UCSD-AML1 (cell line): ENCODE data around the gene ZYX.
A peak's percentile ranks its signal among the peaks of the same experiment; 100 is the strongest.

Experiments
- DNase-seq: peaks from one replicate; lab custom pipeline; 2025; ENCODE audit not compliant: unreplicated experiment; lab: John Stamatoyannopoulos, UW

Gene ZYX

DNA sequence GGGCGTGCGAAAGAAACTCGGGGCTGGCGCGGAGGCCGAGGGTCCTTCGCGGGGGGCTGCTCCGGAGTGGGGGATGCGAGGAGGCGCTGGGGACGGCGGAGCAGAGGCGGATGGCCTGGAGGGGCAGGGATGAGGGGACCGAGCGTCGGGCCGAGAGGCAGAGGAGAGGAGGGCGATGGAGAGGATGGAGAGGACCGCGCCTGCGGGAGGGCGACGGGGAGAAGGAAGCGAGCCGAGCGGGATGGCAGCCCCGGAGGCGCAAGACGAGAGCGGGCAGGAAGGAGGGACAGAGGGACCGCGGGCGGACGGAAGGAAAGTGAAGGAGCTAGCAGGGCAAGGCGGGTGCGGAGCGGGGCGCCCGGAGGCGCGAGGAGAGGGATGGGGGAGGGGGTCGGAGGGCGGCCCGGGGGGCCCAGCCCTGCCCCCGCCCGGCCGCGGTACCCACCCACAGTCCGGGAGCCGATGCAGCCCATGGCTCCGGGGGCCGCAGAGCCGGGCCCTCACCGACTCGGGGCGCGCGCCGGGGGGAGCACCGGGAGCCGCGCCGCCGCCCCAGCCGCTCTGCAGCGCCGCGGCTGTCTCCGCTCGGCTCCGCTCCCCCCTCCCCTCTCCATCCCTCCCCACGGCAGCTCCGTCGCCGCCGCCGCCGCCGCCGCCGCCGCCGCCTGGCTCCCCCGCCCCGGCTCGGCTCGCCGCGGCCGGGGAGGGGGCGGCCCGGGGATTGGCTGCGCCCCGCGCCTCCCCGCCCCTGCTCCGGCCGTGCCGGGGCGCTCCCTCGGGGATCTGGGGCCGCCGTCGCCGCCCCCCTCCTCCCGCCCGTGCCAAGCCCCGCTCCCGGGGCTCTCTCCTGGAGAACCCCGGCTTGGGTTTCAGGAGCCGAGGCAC lies 18.8 kb upstream of the ZYX start, which contains the start of gene FAM131B:
FAM131B (minus strand) TSS at position 583 of the 885 bp plus-strand sequence; CDS start at position 473, 110 bp downstream.
- DNase-seq: no peak

DNA sequence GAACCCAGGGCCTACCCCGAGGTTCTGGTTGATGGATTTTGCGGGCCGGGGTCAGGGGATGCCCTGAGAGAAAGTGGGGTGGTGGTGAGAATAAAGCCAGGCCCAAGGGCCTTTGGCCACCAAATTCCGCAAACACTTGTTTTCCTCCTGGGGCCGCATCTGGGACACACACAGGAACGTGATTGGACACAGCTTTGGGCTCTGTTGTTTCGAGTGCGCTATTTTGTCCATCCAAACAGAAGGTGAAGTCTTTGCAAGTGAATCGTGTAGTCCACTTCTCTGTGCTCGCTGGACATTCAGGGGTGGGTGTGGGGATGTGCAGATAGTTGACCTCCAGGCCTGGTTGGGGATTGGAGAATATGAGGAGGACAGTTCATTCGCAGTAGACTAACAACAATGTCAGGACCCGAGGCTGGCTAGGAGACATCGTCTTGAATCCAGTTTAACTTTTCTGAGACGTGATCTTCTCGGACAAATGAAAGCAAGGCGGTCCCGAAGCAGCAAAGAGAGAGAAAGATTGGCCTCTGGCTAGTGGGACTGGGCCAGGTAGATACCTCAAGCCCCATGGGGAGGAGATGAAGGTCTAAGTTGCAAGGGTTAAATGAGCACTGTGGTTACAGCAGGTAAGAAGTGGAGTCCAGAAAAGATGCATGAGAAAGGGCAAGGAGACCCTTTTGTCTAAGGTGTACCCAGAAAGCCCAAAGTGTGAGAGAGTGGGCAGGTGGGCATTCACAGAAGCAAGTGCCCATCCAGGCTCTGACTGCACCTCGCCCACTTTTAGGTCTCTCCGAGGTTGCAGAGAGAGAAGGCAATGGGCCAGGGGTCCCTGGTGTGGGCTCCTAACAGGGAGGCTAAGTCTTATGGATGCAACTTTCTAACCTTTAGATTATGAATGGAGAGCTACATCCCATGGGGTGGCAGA lies 17.9 kb upstream of the ZYX start:
- DNase-seq: no peak

DNA sequence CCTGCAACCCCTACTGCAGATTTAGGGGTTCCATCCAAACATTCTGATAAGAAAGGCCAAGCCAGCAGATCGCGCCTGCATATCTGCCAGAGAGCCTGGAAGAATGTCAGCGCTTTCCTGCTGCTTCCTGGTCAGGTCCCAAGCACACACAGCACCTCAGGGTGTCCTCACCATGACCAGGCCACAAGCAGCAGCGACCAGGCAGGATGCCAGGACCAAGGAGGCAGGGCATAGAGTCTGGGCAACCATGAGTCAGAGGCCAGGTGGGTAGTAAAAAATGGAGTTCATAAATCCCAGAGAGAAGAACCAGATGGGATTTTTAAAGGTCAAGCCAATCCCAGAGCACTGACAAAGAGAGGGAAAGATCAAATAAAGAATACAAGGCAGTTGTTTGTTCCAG lies 13.2 kb upstream of the ZYX start:
- DNase-seq: no peak

DNA sequence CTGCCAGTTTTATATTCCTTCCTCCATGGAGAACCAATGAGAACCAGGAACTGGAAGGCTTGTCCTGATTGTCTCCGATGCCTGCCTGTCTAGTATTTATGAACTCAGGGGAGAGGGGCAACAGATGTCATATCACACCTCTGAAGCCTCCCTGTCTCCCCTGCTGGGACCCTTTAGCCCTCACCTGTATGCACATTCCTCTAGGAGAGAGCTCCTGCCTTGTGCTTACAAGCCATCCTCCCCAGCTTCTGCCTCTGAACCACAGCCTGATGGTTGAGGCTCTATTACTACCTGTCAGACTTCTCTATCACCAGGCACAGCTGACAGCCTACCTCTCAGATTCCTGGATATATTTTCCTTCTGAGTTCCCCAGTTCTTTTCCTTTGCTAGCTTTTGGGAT lies 12.8 kb upstream of the ZYX start:
- no peak for DNase-seq

DNA sequence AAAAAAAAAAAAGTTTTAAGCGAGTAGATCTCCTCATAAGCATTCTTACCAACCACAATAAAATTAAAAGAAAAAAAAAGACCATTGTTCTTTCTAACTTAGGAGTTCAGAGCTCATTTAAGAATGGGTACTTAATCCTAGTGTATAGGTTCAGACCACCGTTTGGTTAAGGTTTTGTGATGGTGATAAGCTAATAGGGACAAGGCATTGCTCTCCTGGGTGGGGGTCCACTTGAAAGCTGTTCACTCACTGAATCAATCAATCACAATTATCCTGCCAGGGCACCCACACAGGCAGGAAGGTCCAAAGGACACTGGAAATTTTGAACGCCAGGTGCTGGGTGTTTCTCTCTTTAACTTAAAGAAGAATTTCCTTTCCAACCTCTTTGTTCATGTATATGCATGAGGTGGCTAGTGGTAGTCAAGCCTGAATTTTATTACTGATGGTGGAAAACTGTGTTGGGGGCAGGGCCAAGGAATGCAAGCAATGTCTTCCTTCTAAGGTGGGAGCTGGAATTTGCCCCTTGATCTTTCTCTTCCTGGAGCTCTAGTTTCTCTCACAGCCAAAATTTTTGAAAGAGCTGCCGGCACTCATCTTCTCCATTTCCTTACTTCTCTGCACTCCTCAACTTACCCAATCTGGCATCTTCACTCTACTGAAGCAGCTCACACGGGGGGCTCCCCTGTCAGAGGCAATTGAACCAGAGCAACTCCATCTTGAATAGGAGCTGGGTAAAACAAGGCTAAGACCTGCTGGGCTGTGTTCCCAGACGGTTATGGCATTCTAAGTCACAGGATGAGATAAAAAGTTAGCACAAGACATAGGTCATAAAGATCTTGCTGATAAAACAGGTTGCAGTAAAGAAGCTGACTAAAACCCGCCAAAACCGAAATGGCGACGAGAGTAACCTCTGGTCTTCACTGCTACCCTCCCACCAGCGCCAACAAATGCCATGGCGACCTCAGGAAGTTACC lies 11.2 kb upstream of the ZYX start:
- no peak for DNase-seq

DNA sequence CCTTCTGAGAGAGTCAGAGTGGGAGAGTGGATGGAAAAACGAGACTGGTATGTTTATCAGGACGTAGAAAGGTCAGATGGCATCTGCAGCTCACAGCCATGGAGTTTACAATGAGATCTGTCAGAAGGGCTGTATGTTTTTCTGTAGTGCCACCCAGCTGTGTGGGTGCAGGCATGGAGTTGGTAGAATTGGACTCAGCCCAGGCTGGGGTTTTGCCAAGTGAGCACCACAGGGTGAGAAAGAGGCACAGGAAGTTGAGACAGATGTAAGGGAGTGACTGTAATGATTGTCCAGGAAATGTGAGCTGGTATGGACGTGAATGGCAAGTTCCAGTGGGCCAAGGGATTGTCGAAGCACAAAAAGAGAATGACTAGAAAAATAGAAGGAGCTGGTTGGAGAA lies 9.1 kb upstream of the ZYX start:
- DNase-seq: no peak

GRCh38 chr7:143373255-143373794 lies 7.8 kb upstream of the ZYX start:
- DNase-seq: no peak

DNA sequence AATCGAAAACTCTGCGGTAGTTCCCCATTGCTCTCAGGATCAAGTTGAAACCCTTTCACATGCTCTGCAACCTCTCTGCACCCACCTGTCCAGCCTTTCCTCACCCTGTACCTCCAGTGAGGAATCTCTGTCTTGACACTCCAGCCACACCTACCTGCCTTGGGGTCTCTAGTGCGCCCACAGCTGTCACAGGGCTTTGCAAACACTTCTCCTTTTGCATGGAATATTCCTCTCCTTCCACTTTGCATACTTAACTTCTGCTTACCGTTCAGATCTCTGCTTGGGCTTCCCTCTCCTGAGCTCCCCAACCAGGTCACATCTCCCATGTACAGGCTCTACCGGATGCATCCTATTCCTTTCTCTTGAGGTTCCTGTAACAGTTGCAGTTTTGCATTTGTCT lies 6.6 kb upstream of the ZYX start:
- DNase-seq: no peak

DNA sequence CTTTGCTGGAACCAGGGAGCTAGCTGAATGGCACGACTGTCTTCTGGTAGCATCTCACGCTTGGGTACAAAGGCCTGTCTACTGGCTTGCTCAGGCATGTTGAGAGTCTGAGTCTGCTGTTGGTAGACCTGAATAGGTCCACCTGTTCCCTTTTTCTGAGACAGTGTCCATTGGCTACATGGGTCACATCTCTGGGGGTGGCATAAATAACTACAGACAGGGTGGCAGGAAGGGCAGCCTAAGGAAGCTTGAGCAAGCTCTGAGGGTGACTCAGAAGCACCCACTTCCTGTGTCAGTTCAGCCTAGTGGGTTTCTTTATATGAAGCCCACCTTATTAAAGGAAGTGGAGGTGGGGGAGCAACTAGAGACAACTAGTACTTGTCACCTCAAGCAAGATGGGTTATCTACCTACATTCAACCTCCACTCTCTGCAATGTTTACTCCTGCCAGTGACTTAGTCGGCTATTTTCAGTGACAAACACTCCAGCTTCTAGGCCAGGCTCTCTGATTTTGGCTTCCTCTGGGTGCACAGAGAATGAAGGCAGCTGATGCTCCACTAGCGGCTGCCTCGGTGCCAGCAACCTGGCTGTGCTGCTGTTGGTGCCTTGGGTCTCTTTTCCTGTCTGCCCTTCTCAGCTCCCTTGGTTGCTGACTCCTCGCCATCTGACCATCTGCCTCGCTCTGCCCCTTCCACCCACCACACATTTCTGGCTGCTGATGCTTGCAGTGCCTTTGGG lies 5.7 kb upstream of the ZYX start:
- DNase-seq: no peak

GRCh38 chr7:143376396-143376795 lies 4.7 kb upstream of the ZYX start:
- peak; percentile 30 for DNase-seq

GRCh38 chr7:143379611-143380259 lies 1.4 kb upstream of the ZYX start:
- no peak for DNase-seq

GRCh38 chr7:143380260-143380645 lies 892 bp upstream of the ZYX start:
- DNase-seq: peak; percentile 82

DNA sequence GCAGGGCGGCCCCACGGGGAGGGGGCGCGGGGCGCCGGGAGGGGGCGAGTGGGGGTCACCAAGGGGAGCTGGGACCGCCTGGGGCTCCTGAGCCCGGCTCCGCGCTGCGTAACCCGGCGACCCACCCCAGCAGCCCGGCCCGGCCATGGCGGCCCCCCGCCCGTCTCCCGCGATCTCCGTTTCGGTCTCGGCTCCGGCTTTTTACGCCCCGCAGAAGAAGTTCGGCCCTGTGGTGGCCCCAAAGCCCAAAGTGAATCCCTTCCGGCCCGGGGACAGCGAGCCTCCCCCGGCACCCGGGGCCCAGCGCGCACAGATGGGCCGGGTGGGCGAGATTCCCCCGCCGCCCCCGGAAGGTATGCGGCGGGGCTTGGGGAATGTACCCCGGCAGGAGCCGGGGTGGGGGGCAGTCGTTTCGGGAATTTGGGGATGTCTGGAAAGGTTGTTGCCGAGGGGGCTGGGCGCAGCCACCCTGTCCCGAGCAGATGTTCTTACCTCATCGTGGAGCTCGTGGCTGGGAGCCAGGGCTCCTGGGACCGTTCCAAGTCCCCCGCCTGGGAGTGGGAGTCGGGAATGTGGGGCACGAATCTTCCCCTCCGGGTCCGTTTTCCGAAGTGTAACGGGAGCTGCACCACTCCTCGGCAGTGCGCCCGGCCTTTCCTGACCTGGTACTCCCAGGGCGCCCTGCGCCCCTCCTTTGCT lies 431 bp downstream of the ZYX start:
- DNase-seq: no peak

DNA sequence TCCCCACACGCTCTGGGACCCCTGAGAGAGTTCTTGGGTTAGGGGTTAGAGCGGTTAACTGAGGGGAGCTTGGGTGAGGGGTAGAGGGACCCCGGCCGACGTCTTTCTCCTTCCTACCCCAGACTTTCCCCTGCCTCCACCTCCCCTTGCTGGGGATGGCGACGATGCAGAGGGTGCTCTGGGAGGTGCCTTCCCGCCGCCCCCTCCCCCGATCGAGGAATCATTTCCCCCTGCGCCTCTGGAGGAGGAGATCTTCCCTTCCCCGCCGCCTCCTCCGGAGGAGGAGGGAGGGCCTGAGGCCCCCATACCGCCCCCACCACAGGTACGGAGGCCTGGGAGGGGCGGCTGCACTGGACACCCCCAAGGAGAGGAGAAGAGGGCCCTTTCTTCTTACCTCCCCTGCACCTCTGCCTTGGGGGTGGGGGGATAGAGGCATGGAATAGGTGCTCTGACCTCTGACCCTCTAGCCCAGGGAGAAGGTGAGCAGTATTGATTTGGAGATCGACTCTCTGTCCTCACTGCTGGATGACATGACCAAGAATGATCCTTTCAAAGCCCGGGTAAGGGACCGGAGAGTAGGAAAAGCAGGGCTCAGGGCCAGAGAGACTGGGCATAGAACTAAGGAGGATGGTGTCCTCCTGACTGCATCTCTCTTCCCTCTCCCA lies 1.1 kb downstream of the ZYX start:
- no peak for DNase-seq

DNA sequence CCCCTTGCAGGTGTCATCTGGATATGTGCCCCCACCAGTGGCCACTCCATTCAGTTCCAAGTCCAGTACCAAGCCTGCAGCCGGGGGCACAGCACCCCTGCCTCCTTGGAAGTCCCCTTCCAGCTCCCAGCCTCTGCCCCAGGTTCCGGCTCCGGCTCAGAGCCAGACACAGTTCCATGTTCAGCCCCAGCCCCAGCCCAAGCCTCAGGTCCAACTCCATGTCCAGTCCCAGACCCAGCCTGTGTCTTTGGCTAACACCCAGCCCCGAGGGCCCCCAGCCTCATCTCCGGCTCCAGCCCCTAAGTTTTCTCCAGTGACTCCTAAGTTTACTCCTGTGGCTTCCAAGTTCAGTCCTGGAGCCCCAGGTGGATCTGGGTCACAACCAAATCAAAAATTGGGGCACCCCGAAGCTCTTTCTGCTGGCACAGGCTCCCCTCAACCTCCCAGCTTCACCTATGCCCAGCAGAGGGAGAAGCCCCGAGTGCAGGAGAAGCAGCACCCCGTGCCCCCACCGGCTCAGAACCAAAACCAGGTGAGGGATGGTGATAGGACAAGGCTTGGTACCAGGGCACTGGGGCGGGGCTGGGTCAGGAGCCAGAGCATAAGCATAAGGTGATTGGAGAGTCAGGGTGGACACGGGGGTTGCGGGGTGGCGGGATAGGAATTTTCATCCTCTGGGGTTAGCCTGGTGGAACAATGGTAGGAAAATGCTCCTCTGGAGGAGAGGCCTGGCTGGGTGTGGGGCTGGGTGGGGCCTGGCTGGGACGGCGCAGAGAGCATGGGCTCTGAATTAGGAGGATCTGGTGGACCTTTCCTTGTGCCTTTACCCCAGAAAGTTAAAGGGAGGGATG lies 1.9 kb downstream of the ZYX start:
- no peak for DNase-seq

GRCh38 chr7:143383642-143383957 lies 2.5 kb downstream of the ZYX start:
- no peak for DNase-seq

DNA sequence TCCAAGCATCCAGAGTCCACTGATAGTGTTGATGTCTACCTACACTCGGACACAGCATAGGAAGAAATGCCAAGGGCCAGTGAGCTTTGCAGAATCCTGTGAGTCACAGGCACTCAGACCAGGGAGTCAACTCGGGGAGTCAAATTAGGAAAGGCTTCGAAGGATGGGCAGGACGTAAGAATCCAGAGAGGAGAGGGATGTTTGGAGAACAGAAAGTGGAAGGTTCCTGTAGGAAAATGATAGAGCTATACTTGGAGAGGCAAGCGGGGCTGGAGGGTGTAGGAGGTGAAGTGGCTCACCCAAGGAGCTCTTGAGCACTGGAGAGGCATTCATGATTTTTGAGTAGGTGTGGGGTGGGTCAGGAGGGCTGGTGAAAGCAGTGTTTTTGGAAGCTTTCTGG lies 3.0 kb downstream of the ZYX start:
- DNase-seq: no peak
